Neural crest cell (in vitro differentiated cells): ENCODE measurements around the gene KIF24. TPM values are rescaled to one million over a fixed set of nuclear protein-coding genes. Genes with fewer than 3 reads are reported as not detected.

Source experiments
- DNase-seq: peaks from one replicate; pipeline ENCODE4 v3.0.0; 2021; ENCODE audit warnings: low read depth, mixed read lengths, low spot score
- H3K27ac Mint-ChIP-seq: one replicate; pipeline ENCODE4 v1.8.0; 2021; ENCODE audit warnings: mild to moderate bottlenecking, mixed read lengths; ENCODE audit not compliant: unreplicated experiment
- H3K27me3 Mint-ChIP-seq: 2 replicates; pipeline ENCODE4 v1.8.0; 2021; ENCODE audit warnings: low read depth, mild to moderate bottlenecking, mixed read lengths
- H3K36me3 Mint-ChIP-seq: 2 replicates; pipeline ENCODE4 v1.8.0; 2021; ENCODE audit warnings: low read depth, mild to moderate bottlenecking, mixed read lengths
- H3K4me1 Mint-ChIP-seq: 2 replicates; pipeline ENCODE4 v1.8.0; 2021; ENCODE audit warnings: mixed read lengths
- H3K4me3 Mint-ChIP-seq: one replicate; pipeline ENCODE4 v1.8.0; 2021; ENCODE audit warnings: mild to moderate bottlenecking, mixed read lengths
- H3K9me3 Mint-ChIP-seq: 2 replicates; pipeline ENCODE4 v1.8.0; 2021; ENCODE audit warnings: mixed read lengths
- total RNA-seq: library from RNA; stranded (reverse); gene quantifications from 2 replicates; pipeline ENCODE4 v1.2.1, GENCODE V29; 2021
- TF ChIP-seq, protein P1 (sequence below): fragments of 200-600 bp; sonication (generic); conservative IDR thresholded peaks from 2 replicates; pipeline ENCODE4 v1.5.0; 2021; ENCODE audit warnings: antibody characterized with exemption, mild to moderate bottlenecking

The KIF24 gene
- total RNA-seq, 1 donor from 2014 or later = 12.3 TPM

DNA sequence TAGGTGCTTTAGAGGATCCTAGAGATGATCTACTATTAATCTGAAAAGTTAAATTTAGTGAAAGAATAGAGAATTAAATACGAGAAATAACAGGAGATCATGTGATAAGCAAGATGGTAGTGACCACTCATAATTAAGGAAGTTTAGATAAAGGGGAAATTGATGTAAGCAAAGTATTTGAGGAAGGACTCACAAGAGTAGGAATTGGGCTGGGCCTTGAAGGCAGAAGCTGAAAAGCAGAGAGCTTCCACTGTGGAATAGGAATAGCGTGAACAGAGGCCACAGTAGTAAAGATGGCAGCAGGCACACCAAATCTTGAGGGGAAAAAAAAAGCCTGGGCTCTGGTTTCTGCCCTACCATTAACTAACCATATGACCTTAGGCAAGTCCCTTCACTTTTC, 38.0 kb downstream of the KIF24 start:
- TF ChIP-seq, protein P1, sequence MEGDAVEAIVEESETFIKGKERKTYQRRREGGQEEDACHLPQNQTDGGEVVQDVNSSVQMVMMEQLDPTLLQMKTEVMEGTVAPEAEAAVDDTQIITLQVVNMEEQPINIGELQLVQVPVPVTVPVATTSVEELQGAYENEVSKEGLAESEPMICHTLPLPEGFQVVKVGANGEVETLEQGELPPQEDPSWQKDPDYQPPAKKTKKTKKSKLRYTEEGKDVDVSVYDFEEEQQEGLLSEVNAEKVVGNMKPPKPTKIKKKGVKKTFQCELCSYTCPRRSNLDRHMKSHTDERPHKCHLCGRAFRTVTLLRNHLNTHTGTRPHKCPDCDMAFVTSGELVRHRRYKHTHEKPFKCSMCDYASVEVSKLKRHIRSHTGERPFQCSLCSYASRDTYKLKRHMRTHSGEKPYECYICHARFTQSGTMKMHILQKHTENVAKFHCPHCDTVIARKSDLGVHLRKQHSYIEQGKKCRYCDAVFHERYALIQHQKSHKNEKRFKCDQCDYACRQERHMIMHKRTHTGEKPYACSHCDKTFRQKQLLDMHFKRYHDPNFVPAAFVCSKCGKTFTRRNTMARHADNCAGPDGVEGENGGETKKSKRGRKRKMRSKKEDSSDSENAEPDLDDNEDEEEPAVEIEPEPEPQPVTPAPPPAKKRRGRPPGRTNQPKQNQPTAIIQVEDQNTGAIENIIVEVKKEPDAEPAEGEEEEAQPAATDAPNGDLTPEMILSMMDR = no peak
- Mint-ChIP-seq H3K4me3 (no peak overlapping the region), H3K4me1 (no peaks in the 10 kb centered on the region), H3K27ac (no peak overlapping the region), H3K27me3 (no peaks in the 10 kb centered on the region), H3K36me3 (peaks cover 10% of the 10 kb centered on the region), H3K9me3 (no peaks in the 10 kb centered on the region)
- no peak for DNase-seq

GRCh38 chr9:34289159-34289558, 39.9 kb downstream of the KIF24 start:
- Mint-ChIP-seq H3K36me3 (peaks cover 6% of the 10 kb centered on the region), H3K27ac (no peak overlapping the region), H3K27me3 (no peaks in the 10 kb centered on the region), H3K4me1 (no peaks in the 10 kb centered on the region), H3K9me3 (no peaks in the 10 kb centered on the region), H3K4me3 (no peak overlapping the region)
- TF ChIP-seq, protein P1 = no peak
- DNase-seq = no peak

GRCh38 chr9:34282096-34282495, 47.0 kb downstream of the KIF24 start:
- Mint-ChIP-seq H3K27me3 (no peaks in the 10 kb centered on the region), H3K36me3 (peaks cover 6% of the 10 kb centered on the region), H3K4me3 (no peak overlapping the region), H3K4me1 (no peaks in the 10 kb centered on the region), H3K9me3 (no peaks in the 10 kb centered on the region), H3K27ac (no peak overlapping the region)
- TF ChIP-seq, protein P1 = no peak
- DNase-seq = no peak

DNA sequence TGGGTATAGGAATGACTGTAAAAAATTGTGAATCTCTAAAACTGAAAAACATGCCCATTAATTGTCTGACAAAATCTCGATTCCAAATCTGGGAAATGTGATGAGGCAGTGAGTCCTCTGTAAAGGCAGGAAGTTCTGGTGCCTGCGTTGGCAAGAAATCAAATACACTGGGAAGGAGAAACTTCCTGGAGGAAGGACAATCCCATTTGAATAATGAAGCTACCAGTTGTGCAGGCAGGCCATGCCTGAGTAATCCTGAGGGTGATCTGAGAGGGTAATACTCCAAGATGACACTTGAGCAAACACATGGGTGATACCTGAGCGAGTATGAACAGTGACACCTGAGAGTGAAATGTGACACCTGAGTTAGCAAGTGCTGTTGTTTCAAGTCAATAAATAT, 49.7 kb downstream of the KIF24 start:
- Mint-ChIP-seq H3K9me3 (no peaks in the 10 kb centered on the region), H3K4me1 (no peaks in the 10 kb centered on the region), H3K36me3 (no peaks in the 10 kb centered on the region)

More for the DNA sequence above, 49.7 kb downstream of the KIF24 start:
- no peak for DNase-seq
- Mint-ChIP-seq H3K27me3 (no peaks in the 10 kb centered on the region), H3K4me3 (no peak overlapping the region), H3K27ac (no peak overlapping the region)
- TF ChIP-seq, protein P1 = no peak

Other genes starting within 250 kb of the KIF24 start
- 52.6 and 54.1 TPM in 2 replicates for gene DCAF12, start 202.6 kb downstream of the KIF24 start, total RNA-seq
- 35.6 and 35.8 TPM in 2 replicates for gene UBAP1, start 150.2 kb downstream of the KIF24 start, total RNA-seq
- 17.8 and 19.8 TPM in 2 replicates for gene NUDT2, start 301 bp upstream of the KIF24 start, total RNA-seq
- 1.7 and 2.0 TPM in 2 replicates for gene MYORG, start 47.6 kb upstream of the KIF24 start, total RNA-seq
- 20.6 and 20.9 TPM in 2 replicates for gene FAM219A, start 129.3 kb upstream of the KIF24 start, total RNA-seq
- gene DNAI1, start 129.5 kb upstream of the KIF24 start, total RNA-seq = 1.5 and 1.9 TPM in 2 replicates
- gene ENHO, start 193.7 kb upstream of the KIF24 start, total RNA-seq = 12.0 and 13.2 TPM in 2 replicates